RWPE2 (cell line): ENCODE measurements around the gene SYT6.

ENCODE experiments used
- ATAC-seq: fragments of 200-7000 bp; cut with Tn5 transposase; 3 replicates; pipeline ENCODE4 v1.9.1; 2021; ENCODE audit warnings: low read depth
- DNase-seq: peaks from one replicate; pipeline ENCODE4 v3.0.0-alpha.2; 2020; ENCODE audit warnings: low spot score
- H3K27ac ChIP-seq: fragments of 450-650 bp; 2 replicates; pipeline ENCODE4 v1.5.1; 2017; ENCODE audit warnings: mild to moderate bottlenecking; ENCODE audit not compliant: poor library complexity, severe bottlenecking
- H3K27me3 ChIP-seq: fragments of 250-450 bp; sonication (Bioruptor Pico); 2 replicates; pipeline ENCODE4 v1.5.1; 2021; ENCODE audit warnings: mild to moderate bottlenecking, moderate library complexity; ENCODE audit not compliant: insufficient read depth, poor library complexity, severe bottlenecking
- H3K36me3 ChIP-seq: fragments of 250-450 bp; sonication (Bioruptor Pico); 2 replicates; pipeline ENCODE4 v1.5.1; 2020; ENCODE audit warnings: low read depth, mild to moderate bottlenecking, moderate library complexity
- H3K4me1 ChIP-seq: fragments of 250-450 bp; sonication (Bioruptor Pico); 2 replicates; pipeline ENCODE4 v1.5.1; 2021; ENCODE audit warnings: mild to moderate bottlenecking, moderate library complexity; ENCODE audit not compliant: insufficient read depth, poor library complexity, severe bottlenecking
- H3K4me3 ChIP-seq: fragments of 250-450 bp; sonication (Bioruptor Pico); 2 replicates; pipeline ENCODE4 v1.5.1; 2021; ENCODE audit warnings: mild to moderate bottlenecking, moderate library complexity; ENCODE audit not compliant: severe bottlenecking
- H3K9me3 ChIP-seq: fragments of 250-450 bp; sonication (Bioruptor Pico); 2 replicates; pipeline ENCODE4 v1.5.1; 2021; ENCODE audit warnings: mild to moderate bottlenecking, moderate library complexity; ENCODE audit not compliant: severe bottlenecking
- CTCF ChIP-seq: fragments of 450-650 bp; IDR thresholded peaks from one replicate; pipeline ENCODE4 v1.5.1; 2017; ENCODE audit warnings: mild to moderate bottlenecking, moderate library complexity; ENCODE audit not compliant: poor library complexity, severe bottlenecking

Gene SYT6

GRCh38 chr1:114082304-114082630 is 71.4 kb downstream of the SYT6 start:
- DNase-seq = no peak

GRCh38 chr1:114081437-114082303 is 72.0 kb downstream of the SYT6 start:
- no peak overlapping the region for H3K27ac ChIP-seq
- H3K4me1 ChIP-seq = no peaks in the 10 kb centered on the region
- ATAC-seq (no peak), DNase-seq (no peak)
- H3K9me3 ChIP-seq = no peaks in the 10 kb centered on the region
- no peaks in the 10 kb centered on the region for H3K36me3 ChIP-seq
- no peak overlapping the region for H3K4me3 ChIP-seq
- no peak for TF ChIP-seq CTCF
- H3K27me3 ChIP-seq = peaks cover 3% of the 10 kb centered on the region

More at GRCh38 chr1:114082304-114082630, 71.4 kb downstream of the SYT6 start:
- no peaks in the 10 kb centered on the region for H3K9me3 ChIP-seq
- H3K27me3 ChIP-seq = peaks cover 3% of the 10 kb centered on the region
- no peak overlapping the region for H3K4me3 ChIP-seq
- H3K4me1 ChIP-seq = no peaks in the 10 kb centered on the region
- H3K27ac ChIP-seq = no peak overlapping the region
- no peak for TF ChIP-seq CTCF
- ATAC-seq = no peak
- H3K36me3 ChIP-seq = no peaks in the 10 kb centered on the region

GRCh38 chr1:114080511-114081436 is 72.9 kb downstream of the SYT6 start:
- TF ChIP-seq CTCF = no peak
- DNase-seq (no peak), ATAC-seq (no peak)
- no peaks in the 10 kb centered on the region for H3K4me1 ChIP-seq
- no peaks in the 10 kb centered on the region for H3K9me3 ChIP-seq
- H3K27ac ChIP-seq = no peak overlapping the region
- H3K4me3 ChIP-seq = no peak overlapping the region
- H3K36me3 ChIP-seq = no peaks in the 10 kb centered on the region
- H3K27me3 ChIP-seq = no peaks in the 10 kb centered on the region

- no peaks in the 10 kb centered on the region for H3K4me1 ChIP-seq
- H3K27ac ChIP-seq = no peak overlapping the region
- no peaks in the 10 kb centered on the region for H3K27me3 ChIP-seq
- H3K9me3 ChIP-seq = no peaks in the 10 kb centered on the region
- no peak for DNase-seq
- H3K4me3 ChIP-seq = no peak overlapping the region
- no peak for TF ChIP-seq CTCF
- H3K36me3 ChIP-seq = no peaks in the 10 kb centered on the region
- ATAC-seq = no peak
Observed at GRCh38 chr1:114079596-114080190, 74.0 kb downstream of the SYT6 start.
